Endothelial cell of umbilical vein (primary cell): ENCODE results near the gene PSMD5. TPM values are rescaled to one million over a fixed set of nuclear protein-coding genes. Genes with fewer than 3 reads are reported as not detected.
A peak's percentile ranks its signal among the peaks of the same experiment; 100 is the strongest.

Source experiments
- BruUV-seq: library from RNA; stranded (reverse); fragments of 400-500 nt; replicated peaks from 2 replicates; lab custom pipeline; 2021; lab: Mats Ljungman, UMichigan
- CTCF ChIA-PET: fragments of 300-600, 350-600 bp; sonication (Branson Sonifier 250); formaldehyde crosslinking; loops from one replicate; lab custom pipeline; 2021; ENCODE audit warnings: antibody characterized with exemption, inconsistent platforms; lab: Charles Lee
- POLR2A ChIA-PET: fragments of 300-600, 350-600 bp; sonication (Branson Sonifier 250); formaldehyde crosslinking; loops from one replicate; lab custom pipeline; 2021; ENCODE audit warnings: antibody characterized with exemption, inconsistent platforms; lab: Charles Lee
- DNase-seq: peaks from one replicate; pipeline ENCODE4 v3.0.0-alpha.2; 2011; ENCODE audit warnings: low read depth, low spot score
- FAIRE-seq: peaks from 2 replicates; lab custom pipeline; 2011; peaks lifted over from hg19 to GRCh38; lab: Jason Lieb, UNC
- H2AFZ ChIP-seq: 2 replicates; pipeline ENCODE4 v1.6.0; 2012; ENCODE audit warnings: low read depth, low read length, control low read depth, inconsistent platforms
- H3K27ac ChIP-seq: 2 replicates; pipeline ENCODE4 v1.5.1; 2011; ENCODE audit warnings: low read depth, mild to moderate bottlenecking, control low read depth, low read length, moderate library complexity; ENCODE audit not compliant: insufficient read depth
- H3K27me3 ChIP-seq, 2 experiments: 2 replicates each; pipeline versions ENCODE4 v1.6.0 to v1.6.1; 2011; ENCODE audit warnings: low read length in 2 of 2, mixed read lengths in 1 of 2; ENCODE audit not compliant: control insufficient read depth in 2 of 2, insufficient read depth in 2 of 2
- H3K36me3 ChIP-seq, 2 experiments: 2 replicates in 1 of 2; 3 replicates in 1 of 2; pipeline ENCODE4 v1.5.1; 2011; ENCODE audit warnings: low read length in 2 of 2, mild to moderate bottlenecking in 1 of 2, moderate library complexity in 1 of 2; ENCODE audit not compliant: control insufficient read depth in 2 of 2, insufficient read depth in 2 of 2; ENCODE audit errors: extremely low read depth in 1 of 2
- H3K4me1 ChIP-seq: 3 replicates; pipeline ENCODE4 v1.5.1; 2011; ENCODE audit warnings: mild to moderate bottlenecking, low read length; ENCODE audit not compliant: control insufficient read depth, insufficient read depth; ENCODE audit errors: extremely low read depth
- H3K4me2 ChIP-seq: 2 replicates; pipeline ENCODE4 v1.6.1; 2011; ENCODE audit warnings: low read length, control low read depth, mixed read lengths; ENCODE audit not compliant: insufficient read depth
- H3K4me3 ChIP-seq, 3 experiments: fragments of 200-600 bp in 1 of 3; sonication (generic), shearing (Covaris generic) in 1 of 3; replicated peaks in 1 of 3; 2 replicates each; pipeline ENCODE4 v1.5.1; 2011 to 2016; ENCODE audit warnings: control low read depth in 3 of 3, low read length in 3 of 3, mild to moderate bottlenecking in 2 of 3, inconsistent platforms in 1 of 3, low read depth in 1 of 3, moderate library complexity in 1 of 3; ENCODE audit not compliant: insufficient read depth in 1 of 3
- H3K79me2 ChIP-seq: 2 replicates; pipeline ENCODE4 v1.6.0; 2012; ENCODE audit warnings: low read length, inconsistent platforms; ENCODE audit not compliant: control insufficient read depth, insufficient read depth
- H3K9ac ChIP-seq: replicated peaks from 2 replicates; pipeline ENCODE3; 2011; ENCODE audit warnings: low read length, control low read depth; ENCODE audit not compliant: insufficient read depth; ENCODE audit errors: extremely low read depth
- H3K9me1 ChIP-seq: replicated peaks from 3 replicates; pipeline ENCODE4 v1.6.0; 2011; ENCODE audit warnings: mild to moderate bottlenecking, low read length; ENCODE audit not compliant: control insufficient read depth, insufficient read depth; ENCODE audit errors: extremely low read depth
- H3K9me3 ChIP-seq: replicated peaks from 2 replicates; pipeline ENCODE4 v1.5.1; 2012; ENCODE audit warnings: low read length, inconsistent platforms; ENCODE audit not compliant: control insufficient read depth, insufficient read depth
- H4K20me1 ChIP-seq: replicated peaks from 2 replicates; pipeline ENCODE3; 2011; ENCODE audit warnings: mild to moderate bottlenecking, low read length; ENCODE audit not compliant: control insufficient read depth, insufficient read depth; ENCODE audit errors: extremely low read depth
- CTCF ChIP-seq, 2 donors: IDR thresholded peaks; 1 replicate in 1 of 2; 2 replicates in 1 of 2; pipeline ENCODE4 v1.5.1; 2011; ENCODE audit warnings: low read length in 2 of 2, mild to moderate bottlenecking in 2 of 2, moderate library complexity in 2 of 2, control low read depth in 1 of 2, inconsistent platforms in 1 of 2, low read depth in 1 of 2; ENCODE audit not compliant: insufficient read depth in 1 of 2; ENCODE audit errors: extremely low read depth in 1 of 2
- EZH2 ChIP-seq: IDR thresholded peaks from 2 replicates; pipeline ENCODE4 v1.6.1; 2012; ENCODE audit warnings: borderline replicate concordance, low read depth, mild to moderate bottlenecking, moderate library complexity, low read length, inconsistent platforms; ENCODE audit not compliant: severe bottlenecking
- FOS ChIP-seq: IDR thresholded peaks from 2 replicates; pipeline ENCODE4 v1.6.1; 2011; ENCODE audit warnings: mild to moderate bottlenecking, low read length, moderate library complexity, borderline replicate concordance; ENCODE audit not compliant: insufficient read depth
- GATA2 ChIP-seq: IDR thresholded peaks from 2 replicates; pipeline ENCODE4 v1.7.0; 2011; ENCODE audit warnings: low read depth, mild to moderate bottlenecking, moderate library complexity, mixed read lengths, low read length; ENCODE audit not compliant: insufficient read length, insufficient read depth
- JUN ChIP-seq: IDR thresholded peaks from 2 replicates; pipeline ENCODE4 v1.6.1; 2011; ENCODE audit warnings: borderline replicate concordance, low read depth; ENCODE audit not compliant: insufficient read length, insufficient read depth
- MAX ChIP-seq: IDR thresholded peaks from 2 replicates; pipeline ENCODE4 v1.6.1; 2011; ENCODE audit not compliant: insufficient read depth, insufficient read length
- MYC ChIP-seq: IDR thresholded peaks from one replicate; pipeline ENCODE4 v1.6.1; 2011; ENCODE audit warnings: mild to moderate bottlenecking, low read depth, low read length
- POLR2A ChIP-seq: IDR thresholded peaks from 2 replicates; pipeline ENCODE4 v1.6.1; 2012; ENCODE audit warnings: low read depth, mild to moderate bottlenecking, control low read depth, low read length
- POLR2AphosphoS5 ChIP-seq: IDR thresholded peaks from 2 replicates; pipeline ENCODE4 v1.6.1; 2012; ENCODE audit warnings: low read depth, mild to moderate bottlenecking, control low read depth, low read length, moderate library complexity; ENCODE audit not compliant: insufficient read depth
- dilution Hi-C: fragments of 300-500 bp; cut with MboI; formaldehyde crosslinking; loops from one replicate; pipeline ENCODE4 v1.15.0; 2019; ENCODE audit warnings: low sequenced_read_pairs; ENCODE audit not compliant: extremely low pct_ligation_motif_present
- intact Hi-C: fragments of 100-400 bp; cut with micrococcal nuclease; formaldehyde crosslinking; loops from one replicate; pipeline ENCODE4 v1.10.0; 2022
- polyA plus RNA-seq, 4 experiments: library from polyadenylated mRNA; depleted of rRNA in 3 of 4; stranded (reverse) in 3 of 4; unstranded in 1 of 4; fragments of >200 nt; gene quantifications; 2 replicates each; pipeline versions ENCODE4 v1.2.1 to v1.2.3, GENCODE V29; 2011 to 2012; ENCODE audit warnings: missing spikeins in 1 of 4
- total RNA-seq: library from RNA; stranded (reverse); gene quantifications from 2 replicates; pipeline ENCODE4 v1.2.3, GENCODE V29; 2021

Gene PSMD5
- total and polyA plus RNA-seq, 2 donors (not counting 3 experiments of a cell fraction or from before 2014, with no cell fraction given), result 20.4 to 70.2 TPM

GRCh38 chr9:120891884-120892747 is 49.4 kb upstream of the PSMD5 start:
- BruUV-seq, result no TSS peak
- peak; percentile 57 for FAIRE-seq
- dilution Hi-C loops, result no loop called here

More at GRCh38 chr9:120891884-120892747, 49.4 kb upstream of the PSMD5 start:
- no peak for DNase-seq
- Histone ChIP-seq H3K27me3 (no peaks in the 10 kb centered on the region), H3K79me2 (no peaks in the 10 kb centered on the region), H3K4me1 (peaks cover 25% of the 10 kb centered on the region), H3K9me3 (no peaks in the 10 kb centered on the region), H2AFZ (no peak overlapping the region), H3K4me2 (no peak overlapping the region), H4K20me1 (no peaks in the 10 kb centered on the region), H3K4me3 (no peak overlapping the region), H3K9me1 (no peaks in the 10 kb centered on the region), H3K36me3 (no peaks in the 10 kb centered on the region), H3K27ac (peak overlapping the region; percentile 54), H3K9ac (no peak overlapping the region)
- CTCF ChIA-PET, result interaction anchor here (0.9 to 2.6 kb wide), 6 partner anchors 15 to 48 kb away, joined by 3 to 14 read pairs (median 4); partner anchors contain the start of gene PHF19
- no peak for TF ChIP-seq GATA2
- TF ChIP-seq CTCF (IDR thresholded peaks at IDR 0.05; ENCODE audit: extremely low read depth in 1 of 2, insufficient read depth in 1 of 2, low read depth in 1 of 2, low read length in 2 of 2), result no peak
- TF ChIP-seq EZH2, result no peak
- TF ChIP-seq POLR2A, result no peak
- no peak for TF ChIP-seq POLR2AphosphoS5
- TF ChIP-seq MAX, result no peak
- TF ChIP-seq JUN, result no peak
- TF ChIP-seq FOS, result no peak
- no peak for TF ChIP-seq MYC
- POLR2A ChIA-PET, result no interaction called here
- intact Hi-C loops, result loop anchor here (1.0 kb wide), 4 partner anchors 16 to 44 kb away; no protein-coding TSS in a partner anchor
